IMR-90 (cell line): ENCODE measurements around the gene DISP1. TPM values are rescaled to one million over a fixed set of nuclear protein-coding genes. Genes with fewer than 3 reads are reported as not detected.

ENCODE experiments used
- ATAC-seq: fragments of 200-7000 bp; cut with Tn5 transposase; 2 replicates; pipeline ENCODE4 v1.9.1; 2020; ENCODE audit warnings: low read depth, mild to moderate bottlenecking, moderate library complexity
- BruUV-seq: library from RNA; stranded (reverse); fragments of 400-500 nt; replicated peaks from 2 replicates; lab custom pipeline; 2021; lab: Mats Ljungman, UMichigan
- CTCF ChIA-PET: fragments of 300-600 bp; formaldehyde crosslinking; extraction: SDS; loops from one replicate; lab custom pipeline; 2021; ENCODE audit warnings: antibody characterized with exemption; lab: Yijun Ruan, JAX
- POLR2A ChIA-PET: fragments of 300-600 bp; sonication (Branson Sonifier 250); formaldehyde crosslinking; loops from one replicate; lab custom pipeline; 2022; ENCODE audit warnings: antibody characterized with exemption; ENCODE audit not compliant: unreplicated experiment; lab: Charles Lee
- DNase-seq: peaks from one replicate; pipeline ENCODE4 v3.0.0; 2013
- H2AFZ ChIP-seq: replicated peaks from 2 replicates; pipeline ENCODE3; 2013; ENCODE audit warnings: low read length, mild to moderate bottlenecking; ENCODE audit not compliant: poor library complexity
- H2AK5ac ChIP-seq: 2 replicates; pipeline ENCODE4 v1.6.1; 2013; ENCODE audit warnings: low read depth, low read length, inconsistent platforms
- H2AK9ac ChIP-seq: replicated peaks from 2 replicates; pipeline ENCODE3; 2013; ENCODE audit warnings: mild to moderate bottlenecking, low read depth, low read length, moderate library complexity; ENCODE audit not compliant: poor library complexity
- H2BK120ac ChIP-seq: 2 replicates; pipeline ENCODE4 v1.6.1; 2013; ENCODE audit warnings: low read depth, low read length, inconsistent platforms
- H2BK15ac ChIP-seq: 3 replicates; pipeline ENCODE4 v1.6.1; 2013; ENCODE audit warnings: low read depth, low read length, inconsistent platforms
- H2BK20ac ChIP-seq: 2 replicates; pipeline ENCODE4 v1.6.1; 2013; ENCODE audit warnings: low read depth, mild to moderate bottlenecking, inconsistent platforms, low read length, moderate library complexity
- H2BK5ac ChIP-seq: 2 replicates; pipeline ENCODE4 v1.6.1; 2013; ENCODE audit warnings: mild to moderate bottlenecking, low read depth, low read length, inconsistent platforms; ENCODE audit not compliant: poor library complexity, severe bottlenecking
- H3K14ac ChIP-seq: replicated peaks from 2 replicates; pipeline ENCODE4 v1.6.1; 2013; ENCODE audit warnings: low read depth, low read length, inconsistent platforms
- H3K18ac ChIP-seq: 2 replicates; pipeline ENCODE4 v1.6.1; 2013; ENCODE audit warnings: low read depth, low read length, control low read depth
- H3K23ac ChIP-seq: 2 replicates; pipeline ENCODE4 v1.6.1; 2013; ENCODE audit warnings: low read depth, low read length, inconsistent platforms
- H3K27ac ChIP-seq: 2 replicates; pipeline ENCODE4 v1.5.1; 2013; ENCODE audit warnings: mild to moderate bottlenecking, control low read depth, low read length; ENCODE audit not compliant: insufficient read depth
- H3K27me3 ChIP-seq: 2 replicates; pipeline ENCODE4 v1.6.1; 2013; ENCODE audit warnings: low read length; ENCODE audit not compliant: control insufficient read depth, insufficient read depth
- H3K36me3 ChIP-seq: 2 replicates; pipeline ENCODE4 v1.6.1; 2013; ENCODE audit warnings: low read length, mixed read lengths; ENCODE audit not compliant: control insufficient read depth, insufficient read depth
- H3K4ac ChIP-seq: 2 replicates; pipeline ENCODE4 v1.6.1; 2013; ENCODE audit warnings: low read depth, low read length, inconsistent platforms
- H3K4me1 ChIP-seq: 2 replicates; pipeline ENCODE4 v1.6.1; 2013; ENCODE audit warnings: low read length, mixed read lengths; ENCODE audit not compliant: control insufficient read depth, insufficient read depth
- H3K4me2 ChIP-seq: 2 replicates; pipeline ENCODE4 v1.6.1; 2013; ENCODE audit warnings: low read depth, mild to moderate bottlenecking, control low read depth, low read length, moderate library complexity
- H3K4me3 ChIP-seq: 2 replicates; pipeline ENCODE4 v1.5.1; 2013; ENCODE audit warnings: low read depth, mild to moderate bottlenecking, control low read depth, low read length, moderate library complexity; ENCODE audit not compliant: insufficient read depth
- H3K56ac ChIP-seq: 2 replicates; pipeline ENCODE4 v1.6.1; 2013; ENCODE audit warnings: low read length, inconsistent platforms; ENCODE audit not compliant: insufficient read depth; ENCODE audit errors: extremely low read depth
- H3K79me1 ChIP-seq, 2 experiments: 2 replicates each; pipeline ENCODE4 v1.6.1; 2013; ENCODE audit warnings: low read length in 2 of 2, inconsistent platforms in 1 of 2, low read depth in 1 of 2
- H3K9ac ChIP-seq: 2 replicates; pipeline ENCODE4 v1.6.1; 2013; ENCODE audit warnings: low read depth, low read length, control low read depth
- H3K9me1 ChIP-seq: 2 replicates; pipeline ENCODE4 v1.6.1; 2013; ENCODE audit warnings: low read length, inconsistent platforms; ENCODE audit not compliant: insufficient read depth
- H3K9me3 ChIP-seq: 2 replicates; pipeline ENCODE4 v1.6.1; 2013; ENCODE audit warnings: low read length; ENCODE audit not compliant: control insufficient read depth, insufficient read depth
- H4K20me1 ChIP-seq: 2 replicates; pipeline ENCODE4 v1.6.1; 2013; ENCODE audit warnings: low read length, inconsistent platforms; ENCODE audit not compliant: insufficient read depth
- H4K5ac ChIP-seq: 2 replicates; pipeline ENCODE4 v1.6.1; 2013; ENCODE audit warnings: mild to moderate bottlenecking, low read depth, low read length, control low read depth
- H4K8ac ChIP-seq, 2 experiments: 2 replicates each; pipeline ENCODE4 v1.6.1; 2013; ENCODE audit warnings: low read depth in 2 of 2, low read length in 2 of 2, control low read depth in 1 of 2, inconsistent platforms in 1 of 2
- H4K91ac ChIP-seq: 2 replicates; pipeline ENCODE4 v1.6.1; 2013; ENCODE audit warnings: low read depth, low read length, inconsistent platforms; ENCODE audit not compliant: insufficient read depth
- BHLHE40 ChIP-seq: fragments of 150-350 bp; IDR thresholded peaks from 2 replicates; pipeline ENCODE4 v1.6.1; 2016; ENCODE audit warnings: mild to moderate bottlenecking, low read depth, low read length
- CTCF ChIP-seq: conservative IDR thresholded peaks from 2 replicates; pipeline ENCODE4 v1.5.1; 2012; ENCODE audit warnings: mild to moderate bottlenecking, low read depth, low read length, improper control_type of control experiment
- ELK1 ChIP-seq: fragments of 150-350 bp; IDR thresholded peaks from 2 replicates; pipeline ENCODE4 v1.6.1; 2016; ENCODE audit warnings: low read depth, mild to moderate bottlenecking, low read length, moderate library complexity, borderline replicate concordance
- FOS ChIP-seq: fragments of 150-350 bp; IDR thresholded peaks from 2 replicates; pipeline ENCODE4 v1.6.1; 2016; ENCODE audit warnings: low read depth, low read length
- MAFK ChIP-seq: IDR thresholded peaks from 2 replicates; pipeline ENCODE4 v1.6.1; 2012; ENCODE audit warnings: low read depth, low read length, improper control_type of control experiment
- MAZ ChIP-seq: IDR thresholded peaks from 2 replicates; pipeline ENCODE4 v1.6.1; 2012; ENCODE audit warnings: low read depth, mild to moderate bottlenecking, low read length, improper control_type of control experiment, moderate library complexity, borderline replicate concordance
- MXI1 ChIP-seq: IDR thresholded peaks from 2 replicates; pipeline ENCODE4 v1.6.1; 2012; ENCODE audit warnings: low read depth, mild to moderate bottlenecking, low read length, moderate library complexity, borderline replicate concordance
- NFE2L2 ChIP-seq: fragments of 150-350 bp; IDR thresholded peaks from 2 replicates; pipeline ENCODE4 v1.6.1; 2016; ENCODE audit warnings: low read depth, mild to moderate bottlenecking, low read length
- POLR2A ChIP-seq: IDR thresholded peaks from 2 replicates; pipeline ENCODE4 v1.6.1; 2012; ENCODE audit warnings: mild to moderate bottlenecking, low read depth, low read length
- RAD21 ChIP-seq: IDR thresholded peaks from 2 replicates; pipeline ENCODE4 v1.6.1; 2012; ENCODE audit warnings: low read length, improper control_type of control experiment
- RCOR1 ChIP-seq: IDR thresholded peaks from 2 replicates; pipeline ENCODE4 v1.6.1; 2012; ENCODE audit warnings: mild to moderate bottlenecking, low read length, improper control_type of control experiment; ENCODE audit not compliant: insufficient replicate concordance
- RFX5 ChIP-seq: IDR thresholded peaks from 2 replicates; pipeline ENCODE4 v1.8.0; 2012; ENCODE audit warnings: low read depth, mild to moderate bottlenecking, low read length, moderate library complexity
- SMC3 ChIP-seq: fragments of 150-350 bp; IDR thresholded peaks from 2 replicates; pipeline ENCODE4 v1.6.1; 2016; ENCODE audit warnings: low read depth, mild to moderate bottlenecking, antibody characterized with exemption, low read length, moderate library complexity
- WGBS, 2 experiments: methylation state at CpG; one replicate each; pipeline versions ENCODE4 v1.1.5 to v1.1.7; 2013; ENCODE audit warnings: missing lambda C conversion rate in 2 of 2; ENCODE audit not compliant: insufficient read length in 1 of 2; ENCODE audit errors: extremely low coverage in 2 of 2; 5-methylcytosine and 5-hydroxymethylcytosine counted together
- dilution Hi-C: fragments of 300-500 bp; cut with HindIII; formaldehyde crosslinking; loops from one replicate; pipeline ENCODE4 v1.14.3; 2018; ENCODE audit warnings: low sequenced_read_pairs; ENCODE audit not compliant: unreplicated experiment
- in situ Hi-C: fragments of 300-500 bp; cut with MboI; formaldehyde crosslinking; loops from 3 replicates; pipeline ENCODE4 v1.14.3; 2019; ENCODE audit warnings: low sequenced_read_pairs, inconsistent platforms, mixed read lengths
- intact Hi-C: fragments of 100-400 bp; cut with micrococcal nuclease; formaldehyde crosslinking; loops from 2 replicates; pipeline ENCODE4 v1.10.0; 2022
- polyA plus RNA-seq, 3 experiments: library from polyadenylated mRNA; depleted of rRNA; stranded (reverse); fragments of >200 nt; gene quantifications; 2 replicates each; pipeline ENCODE4 v1.2.3, GENCODE V29; 2012; ENCODE audit warnings: low replicate concordance in 1 of 3
- total RNA-seq: library from RNA; depleted of rRNA; stranded (reverse); fragments of >200 nt; gene quantifications from 2 replicates; pipeline ENCODE4 v1.2.3, GENCODE V29; 2012
- TF ChIP-seq, protein P1 (sequence below): fragments of 150-350 bp; IDR thresholded peaks from 2 replicates; pipeline ENCODE4 v1.6.1; 2017; ENCODE audit warnings: mild to moderate bottlenecking, antibody characterized with exemption, low read length, low read depth

The DISP1 gene
- total and polyA plus RNA-seq, 2 of the 4 experiments (the other 2 are of a cell fraction) = 3.3 to 5.2 TPM

GRCh38 chr1:222788402-222789156 is 26.3 kb upstream of the DISP1 start:
- dilution Hi-C loops (loop anchor here (25.0 kb wide), 1 partner anchor 299 kb away; no protein-coding TSS in a partner anchor), in situ Hi-C loops (no loop called here), intact Hi-C loops (no loop called here)
- Histone ChIP-seq H2BK5ac (no peak overlapping the region), H2BK15ac (no peak overlapping the region), H4K8ac (no peak overlapping the region), H2AFZ (no peak overlapping the region), H4K20me1 (no peaks in the 10 kb centered on the region), H4K91ac (no peak overlapping the region), H3K56ac (no peak overlapping the region), H3K9me1 (no peaks in the 10 kb centered on the region; the same call in 1 of the 2 replicates), H3K4me1 (no peaks in the 10 kb centered on the region), H2BK120ac (no peak overlapping the region), H3K18ac (no peak overlapping the region), H3K14ac (no peak overlapping the region), H3K9me3 (no peaks in the 10 kb centered on the region), H3K23ac (no peak overlapping the region), H3K9ac (no peak overlapping the region), H3K27me3 (peaks cover 20% of the 10 kb centered on the region), H4K5ac (no peak overlapping the region), H2AK9ac (no peak overlapping the region), H3K36me3 (no peaks in the 10 kb centered on the region), H2AK5ac (no peak overlapping the region), H3K4ac (no peak overlapping the region), H3K27ac (no peak overlapping the region), H3K4me3 (no peak overlapping the region), H2BK20ac (no peak overlapping the region), H3K79me1 (no peaks in the 10 kb centered on the region), H3K4me2 (no peak overlapping the region)
- CTCF ChIA-PET = interaction anchor here (2.5 kb wide), 1 partner anchor 301 kb away, joined by 7 read pairs; no protein-coding TSS in a partner anchor
- TF ChIP-seq MAZ (no peak), POLR2A (no peak), FOS (no peak), BHLHE40 (no peak), RAD21 (no peak), MXI1 (no peak), RFX5 (no peak), CTCF (no peak), SMC3 (no peak), MAFK (no peak), NFE2L2 (no peak), RCOR1 (no peak), ELK1 (no peak)
- TF ChIP-seq, protein P1, sequence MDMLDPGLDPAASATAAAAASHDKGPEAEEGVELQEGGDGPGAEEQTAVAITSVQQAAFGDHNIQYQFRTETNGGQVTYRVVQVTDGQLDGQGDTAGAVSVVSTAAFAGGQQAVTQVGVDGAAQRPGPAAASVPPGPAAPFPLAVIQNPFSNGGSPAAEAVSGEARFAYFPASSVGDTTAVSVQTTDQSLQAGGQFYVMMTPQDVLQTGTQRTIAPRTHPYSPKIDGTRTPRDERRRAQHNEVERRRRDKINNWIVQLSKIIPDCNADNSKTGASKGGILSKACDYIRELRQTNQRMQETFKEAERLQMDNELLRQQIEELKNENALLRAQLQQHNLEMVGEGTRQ = no peak
- DNase-seq = no peak
- WGBS, 2 experiments = 100% methylated on average over 1 of the region's 3 CpGs; no CpG with 5 or more reads in 1 of the 2 experiments
- POLR2A ChIA-PET = no interaction called here
- ATAC-seq = no peak
- no TSS peak for BruUV-seq
